LNCaP clone FGC (cell line): Measurements from ENCODE around the gene PNPLA2.

ENCODE experiments used
- DNase-seq: peaks from one replicate; pipeline ENCODE4 v3.0.0-alpha.2; 2011; ENCODE audit warnings: low read depth
- H3K4me3 ChIP-seq: 2 replicates; pipeline ENCODE4 v1.5.1; 2011; ENCODE audit warnings: mild to moderate bottlenecking, low read depth, low read length, control low read depth
- CTCF ChIP-seq: IDR thresholded peaks from 2 replicates; pipeline ENCODE4 v1.5.1; 2012; ENCODE audit warnings: mild to moderate bottlenecking; ENCODE audit not compliant: control insufficient read depth, insufficient read depth; ENCODE audit errors: extremely low read depth

The PNPLA2 gene

DNA sequence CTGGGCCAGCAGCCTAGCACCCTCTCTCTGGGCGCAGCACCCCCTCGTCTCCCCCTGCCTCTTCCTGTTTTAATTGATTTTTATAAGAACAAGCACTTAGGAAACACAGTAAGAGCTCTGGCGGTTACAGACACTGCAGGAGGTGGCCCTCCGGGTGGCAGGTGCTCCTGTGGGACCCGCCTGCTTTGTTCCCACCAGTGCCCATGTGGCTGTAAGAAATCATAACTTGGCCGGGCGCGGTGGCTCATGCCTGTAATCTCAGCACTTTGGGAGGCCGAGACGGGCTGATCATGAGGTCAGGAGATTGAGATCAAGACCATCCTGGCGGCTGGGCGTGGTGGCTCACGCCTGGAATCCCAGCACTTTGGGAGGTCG lies 42.4 kb downstream of the PNPLA2 start:
- TF ChIP-seq CTCF, result no peak
- DNase-seq, result no peak
- H3K4me3 ChIP-seq, result no peak overlapping the region

DNA sequence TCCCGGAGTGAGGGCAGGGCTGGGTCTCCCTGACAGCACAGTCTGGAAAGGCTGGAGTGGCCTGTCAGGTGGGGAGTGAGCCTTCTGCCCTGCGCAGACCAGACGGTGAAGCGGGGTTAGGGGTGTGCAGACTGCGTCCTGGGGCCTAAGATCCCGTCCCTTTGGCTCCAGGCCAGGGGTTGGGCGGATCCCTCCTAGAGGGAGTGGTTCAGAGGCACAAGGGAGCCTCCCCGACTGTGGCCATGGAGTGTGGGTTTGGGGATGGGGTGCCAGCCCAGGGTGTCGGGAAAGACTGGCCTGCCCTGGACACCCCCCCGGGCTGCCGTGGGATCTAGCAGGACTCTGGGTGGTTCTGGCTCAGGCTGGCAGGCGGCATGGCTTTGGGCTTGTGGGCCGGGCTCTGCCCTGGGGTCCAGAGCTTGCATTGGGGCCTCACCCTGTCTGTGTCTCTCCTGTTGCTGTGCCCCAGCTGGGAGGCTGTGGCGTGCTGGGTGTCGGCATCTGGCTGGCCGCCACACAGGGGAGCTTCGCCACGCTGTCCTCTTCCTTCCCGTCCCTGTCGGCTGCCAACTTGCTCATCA lies 43.5 kb downstream of the PNPLA2 start:
- no peak for TF ChIP-seq CTCF
- DNase-seq, result no peak
- no peak overlapping the region for H3K4me3 ChIP-seq

DNA sequence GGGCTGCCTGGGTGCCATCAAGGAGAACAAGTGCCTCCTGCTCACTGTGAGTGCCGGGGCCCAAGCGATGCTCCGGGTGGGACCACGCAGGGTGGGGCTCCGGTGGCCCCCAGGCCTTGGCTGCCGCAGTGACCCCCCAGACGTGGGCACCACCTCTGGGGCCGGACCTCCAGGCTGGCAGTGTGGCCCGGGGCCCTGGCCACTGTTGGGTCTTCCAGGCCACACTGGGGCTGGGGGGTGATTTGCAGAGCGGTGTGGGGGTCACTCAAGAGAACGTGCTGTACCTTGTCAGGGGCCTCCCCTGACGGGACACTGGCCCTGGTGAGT lies 43.9 kb downstream of the PNPLA2 start:
- H3K4me3 ChIP-seq, result no peak overlapping the region
- DNase-seq, result no peak

GRCh38 chr11:863023-863909 lies 44.6 kb downstream of the PNPLA2 start:
- H3K4me3 ChIP-seq, result no peak overlapping the region
- DNase-seq, result no peak
- TF ChIP-seq CTCF, result no peak

More for the DNA sequence above, 43.9 kb downstream of the PNPLA2 start:
- TF ChIP-seq CTCF, result no peak

- no peak for DNase-seq
- TF ChIP-seq CTCF, result no peak
- no peak overlapping the region for H3K4me3 ChIP-seq
Measured at GRCh38 chr11:863910-864827, 45.5 kb downstream of the PNPLA2 start.

- no peak for DNase-seq
- no peak overlapping the region for H3K4me3 ChIP-seq
- TF ChIP-seq CTCF, result no peak
Measured at GRCh38 chr11:864898-865297, 46.2 kb downstream of the PNPLA2 start.
